IMR-90 (cell line): Measurements from ENCODE around the gene SRR. TPM values are rescaled to one million over a fixed set of nuclear protein-coding genes. Genes with fewer than 3 reads are reported as not detected.

ENCODE experiments used
- ATAC-seq: fragments of 200-7000 bp; cut with Tn5 transposase; 2 replicates; pipeline ENCODE4 v1.9.1; 2020; ENCODE audit warnings: low read depth, mild to moderate bottlenecking, moderate library complexity
- BruUV-seq: library from RNA; stranded (reverse); fragments of 400-500 nt; replicated peaks from 2 replicates; lab custom pipeline; 2021; lab: Mats Ljungman, UMichigan
- CTCF ChIA-PET: fragments of 300-600 bp; formaldehyde crosslinking; extraction: SDS; loops from one replicate; lab custom pipeline; 2021; ENCODE audit warnings: antibody characterized with exemption; lab: Yijun Ruan, JAX
- POLR2A ChIA-PET: fragments of 300-600 bp; sonication (Branson Sonifier 250); formaldehyde crosslinking; loops from one replicate; lab custom pipeline; 2022; ENCODE audit warnings: antibody characterized with exemption; ENCODE audit not compliant: unreplicated experiment; lab: Charles Lee
- DNase-seq: peaks from one replicate; pipeline ENCODE4 v3.0.0; 2013
- H2AFZ ChIP-seq: replicated peaks from 2 replicates; pipeline ENCODE3; 2013; ENCODE audit warnings: low read length, mild to moderate bottlenecking; ENCODE audit not compliant: poor library complexity
- H2AK5ac ChIP-seq: 2 replicates; pipeline ENCODE4 v1.6.1; 2013; ENCODE audit warnings: low read depth, low read length, inconsistent platforms
- H2AK9ac ChIP-seq: replicated peaks from 2 replicates; pipeline ENCODE3; 2013; ENCODE audit warnings: mild to moderate bottlenecking, low read depth, low read length, moderate library complexity; ENCODE audit not compliant: poor library complexity
- H2BK120ac ChIP-seq: 2 replicates; pipeline ENCODE4 v1.6.1; 2013; ENCODE audit warnings: low read depth, low read length, inconsistent platforms
- H2BK15ac ChIP-seq: 3 replicates; pipeline ENCODE4 v1.6.1; 2013; ENCODE audit warnings: low read depth, low read length, inconsistent platforms
- H2BK20ac ChIP-seq: 2 replicates; pipeline ENCODE4 v1.6.1; 2013; ENCODE audit warnings: low read depth, mild to moderate bottlenecking, inconsistent platforms, low read length, moderate library complexity
- H2BK5ac ChIP-seq: 2 replicates; pipeline ENCODE4 v1.6.1; 2013; ENCODE audit warnings: mild to moderate bottlenecking, low read depth, low read length, inconsistent platforms; ENCODE audit not compliant: poor library complexity, severe bottlenecking
- H3K14ac ChIP-seq: replicated peaks from 2 replicates; pipeline ENCODE4 v1.6.1; 2013; ENCODE audit warnings: low read depth, low read length, inconsistent platforms
- H3K18ac ChIP-seq: 2 replicates; pipeline ENCODE4 v1.6.1; 2013; ENCODE audit warnings: low read depth, low read length, control low read depth
- H3K23ac ChIP-seq: 2 replicates; pipeline ENCODE4 v1.6.1; 2013; ENCODE audit warnings: low read depth, low read length, inconsistent platforms
- H3K27ac ChIP-seq: 2 replicates; pipeline ENCODE4 v1.5.1; 2013; ENCODE audit warnings: mild to moderate bottlenecking, control low read depth, low read length; ENCODE audit not compliant: insufficient read depth
- H3K27me3 ChIP-seq: 2 replicates; pipeline ENCODE4 v1.6.1; 2013; ENCODE audit warnings: low read length; ENCODE audit not compliant: control insufficient read depth, insufficient read depth
- H3K36me3 ChIP-seq: 2 replicates; pipeline ENCODE4 v1.6.1; 2013; ENCODE audit warnings: low read length, mixed read lengths; ENCODE audit not compliant: control insufficient read depth, insufficient read depth
- H3K4ac ChIP-seq: 2 replicates; pipeline ENCODE4 v1.6.1; 2013; ENCODE audit warnings: low read depth, low read length, inconsistent platforms
- H3K4me1 ChIP-seq: 2 replicates; pipeline ENCODE4 v1.6.1; 2013; ENCODE audit warnings: low read length, mixed read lengths; ENCODE audit not compliant: control insufficient read depth, insufficient read depth
- H3K4me2 ChIP-seq: 2 replicates; pipeline ENCODE4 v1.6.1; 2013; ENCODE audit warnings: low read depth, mild to moderate bottlenecking, control low read depth, low read length, moderate library complexity
- H3K4me3 ChIP-seq: 2 replicates; pipeline ENCODE4 v1.5.1; 2013; ENCODE audit warnings: low read depth, mild to moderate bottlenecking, control low read depth, low read length, moderate library complexity; ENCODE audit not compliant: insufficient read depth
- H3K56ac ChIP-seq: 2 replicates; pipeline ENCODE4 v1.6.1; 2013; ENCODE audit warnings: low read length, inconsistent platforms; ENCODE audit not compliant: insufficient read depth; ENCODE audit errors: extremely low read depth
- H3K79me1 ChIP-seq, 2 experiments: 2 replicates each; pipeline ENCODE4 v1.6.1; 2013; ENCODE audit warnings: low read length in 2 of 2, inconsistent platforms in 1 of 2, low read depth in 1 of 2
- H3K9ac ChIP-seq: 2 replicates; pipeline ENCODE4 v1.6.1; 2013; ENCODE audit warnings: low read depth, low read length, control low read depth
- H3K9me1 ChIP-seq: 2 replicates; pipeline ENCODE4 v1.6.1; 2013; ENCODE audit warnings: low read length, inconsistent platforms; ENCODE audit not compliant: insufficient read depth
- H3K9me3 ChIP-seq: 2 replicates; pipeline ENCODE4 v1.6.1; 2013; ENCODE audit warnings: low read length; ENCODE audit not compliant: control insufficient read depth, insufficient read depth
- H4K20me1 ChIP-seq: 2 replicates; pipeline ENCODE4 v1.6.1; 2013; ENCODE audit warnings: low read length, inconsistent platforms; ENCODE audit not compliant: insufficient read depth
- H4K5ac ChIP-seq: 2 replicates; pipeline ENCODE4 v1.6.1; 2013; ENCODE audit warnings: mild to moderate bottlenecking, low read depth, low read length, control low read depth
- H4K8ac ChIP-seq, 2 experiments: 2 replicates each; pipeline ENCODE4 v1.6.1; 2013; ENCODE audit warnings: low read depth in 2 of 2, low read length in 2 of 2, control low read depth in 1 of 2, inconsistent platforms in 1 of 2
- H4K91ac ChIP-seq: 2 replicates; pipeline ENCODE4 v1.6.1; 2013; ENCODE audit warnings: low read depth, low read length, inconsistent platforms; ENCODE audit not compliant: insufficient read depth
- BHLHE40 ChIP-seq: fragments of 150-350 bp; IDR thresholded peaks from 2 replicates; pipeline ENCODE4 v1.6.1; 2016; ENCODE audit warnings: mild to moderate bottlenecking, low read depth, low read length
- CEBPB ChIP-seq: IDR thresholded peaks from 2 replicates; pipeline ENCODE4 v1.6.1; 2012; ENCODE audit warnings: low read depth, low read length, improper control_type of control experiment
- CHD1 ChIP-seq: IDR thresholded peaks from 2 replicates; pipeline ENCODE4 v1.6.1; 2012; ENCODE audit warnings: low read depth, low read length, improper control_type of control experiment
- CTCF ChIP-seq: conservative IDR thresholded peaks from 2 replicates; pipeline ENCODE4 v1.5.1; 2012; ENCODE audit warnings: mild to moderate bottlenecking, low read depth, low read length, improper control_type of control experiment
- ELK1 ChIP-seq: fragments of 150-350 bp; IDR thresholded peaks from 2 replicates; pipeline ENCODE4 v1.6.1; 2016; ENCODE audit warnings: low read depth, mild to moderate bottlenecking, low read length, moderate library complexity, borderline replicate concordance
- FOS ChIP-seq: fragments of 150-350 bp; IDR thresholded peaks from 2 replicates; pipeline ENCODE4 v1.6.1; 2016; ENCODE audit warnings: low read depth, low read length
- MAFK ChIP-seq: IDR thresholded peaks from 2 replicates; pipeline ENCODE4 v1.6.1; 2012; ENCODE audit warnings: low read depth, low read length, improper control_type of control experiment
- MAZ ChIP-seq: IDR thresholded peaks from 2 replicates; pipeline ENCODE4 v1.6.1; 2012; ENCODE audit warnings: low read depth, mild to moderate bottlenecking, low read length, improper control_type of control experiment, moderate library complexity, borderline replicate concordance
- MXI1 ChIP-seq: IDR thresholded peaks from 2 replicates; pipeline ENCODE4 v1.6.1; 2012; ENCODE audit warnings: low read depth, mild to moderate bottlenecking, low read length, moderate library complexity, borderline replicate concordance
- NFE2L2 ChIP-seq: fragments of 150-350 bp; IDR thresholded peaks from 2 replicates; pipeline ENCODE4 v1.6.1; 2016; ENCODE audit warnings: low read depth, mild to moderate bottlenecking, low read length
- POLR2A ChIP-seq: IDR thresholded peaks from 2 replicates; pipeline ENCODE4 v1.6.1; 2012; ENCODE audit warnings: mild to moderate bottlenecking, low read depth, low read length
- RAD21 ChIP-seq: IDR thresholded peaks from 2 replicates; pipeline ENCODE4 v1.6.1; 2012; ENCODE audit warnings: low read length, improper control_type of control experiment
- RCOR1 ChIP-seq: IDR thresholded peaks from 2 replicates; pipeline ENCODE4 v1.6.1; 2012; ENCODE audit warnings: mild to moderate bottlenecking, low read length, improper control_type of control experiment; ENCODE audit not compliant: insufficient replicate concordance
- RFX5 ChIP-seq: IDR thresholded peaks from 2 replicates; pipeline ENCODE4 v1.8.0; 2012; ENCODE audit warnings: low read depth, mild to moderate bottlenecking, low read length, moderate library complexity
- SMC3 ChIP-seq: fragments of 150-350 bp; IDR thresholded peaks from 2 replicates; pipeline ENCODE4 v1.6.1; 2016; ENCODE audit warnings: low read depth, mild to moderate bottlenecking, antibody characterized with exemption, low read length, moderate library complexity
- USF2 ChIP-seq: fragments of 150-350 bp; IDR thresholded peaks from 2 replicates; pipeline ENCODE4 v1.6.1; 2017; ENCODE audit warnings: mild to moderate bottlenecking, antibody characterized with exemption, low read length, low read depth
- WGBS, 2 experiments: methylation state at CpG; one replicate each; pipeline versions ENCODE4 v1.1.5 to v1.1.7; 2013; ENCODE audit warnings: missing lambda C conversion rate in 2 of 2; ENCODE audit not compliant: insufficient read length in 1 of 2; ENCODE audit errors: extremely low coverage in 2 of 2; 5-methylcytosine and 5-hydroxymethylcytosine counted together
- dilution Hi-C: fragments of 300-500 bp; cut with HindIII; formaldehyde crosslinking; loops from one replicate; pipeline ENCODE4 v1.14.3; 2018; ENCODE audit warnings: low sequenced_read_pairs; ENCODE audit not compliant: unreplicated experiment
- in situ Hi-C: fragments of 300-500 bp; cut with MboI; formaldehyde crosslinking; loops from 3 replicates; pipeline ENCODE4 v1.14.3; 2019; ENCODE audit warnings: low sequenced_read_pairs, inconsistent platforms, mixed read lengths
- intact Hi-C: fragments of 100-400 bp; cut with micrococcal nuclease; formaldehyde crosslinking; loops from 2 replicates; pipeline ENCODE4 v1.10.0; 2022
- polyA plus RNA-seq, 3 experiments: library from polyadenylated mRNA; depleted of rRNA; stranded (reverse); fragments of >200 nt; gene quantifications; 2 replicates each; pipeline ENCODE4 v1.2.3, GENCODE V29; 2012; ENCODE audit warnings: low replicate concordance in 1 of 3
- total RNA-seq: library from RNA; depleted of rRNA; stranded (reverse); fragments of >200 nt; gene quantifications from 2 replicates; pipeline ENCODE4 v1.2.3, GENCODE V29; 2012

SRR gene
- total and polyA plus RNA-seq, 2 of the 4 experiments (the other 2 are of a cell fraction): 14.5 to 52.7 TPM

GRCh38 chr17:2321399-2321798, 17.6 kb downstream of the SRR start:
- Histone ChIP-seq H3K4me3 (no peak overlapping the region), H4K20me1 (no peaks in the 10 kb centered on the region), H3K56ac (no peak overlapping the region), H2AK5ac (no peak overlapping the region), H2AK9ac (no peak overlapping the region), H3K14ac (no peak overlapping the region), H2AFZ (no peak overlapping the region), H3K9ac (no peak overlapping the region), H3K18ac (no peak overlapping the region), H3K23ac (no peak overlapping the region), H3K9me3 (no peaks in the 10 kb centered on the region), H3K36me3 (peaks cover 42% of the 10 kb centered on the region), H3K9me1 (no peaks in the 10 kb centered on the region), H4K5ac (no peak overlapping the region), H2BK20ac (no peak overlapping the region), H4K8ac (no peak overlapping the region), H4K91ac (no peak overlapping the region), H3K79me1 (peaks cover 4 to 11% of the 10 kb centered on the region in 2 experiments), H3K4me1 (no peaks in the 10 kb centered on the region), H2BK120ac (no peak overlapping the region), H2BK5ac (no peak overlapping the region), H3K27ac (no peak overlapping the region), H3K4ac (no peak overlapping the region), H3K27me3 (no peaks in the 10 kb centered on the region), H2BK15ac (no peak overlapping the region), H3K4me2 (no peak overlapping the region)
- CTCF ChIA-PET: no interaction called here
- dilution Hi-C loops (no loop called here), in situ Hi-C loops (no loop called here), intact Hi-C loops (no loop called here)
- no TSS peak for BruUV-seq
- ATAC-seq: no peak
- no peak for TF ChIP-seq SMC3
- no peak for TF ChIP-seq ELK1
- no peak for TF ChIP-seq MAFK
- no peak for TF ChIP-seq FOS
- TF ChIP-seq NFE2L2: no peak
- no peak for TF ChIP-seq RAD21
- TF ChIP-seq CTCF: no peak
- no peak for TF ChIP-seq MXI1
- no peak for TF ChIP-seq CHD1
- no peak for TF ChIP-seq USF2
- no peak for TF ChIP-seq CEBPB
- no peak for TF ChIP-seq POLR2A
- no peak for TF ChIP-seq BHLHE40
- TF ChIP-seq RFX5: no peak
- TF ChIP-seq RCOR1: no peak
- no peak for TF ChIP-seq MAZ
- POLR2A ChIA-PET: no interaction called here
- 80% methylated on average over 1 of the region's 1 CpG; no CpG with 5 or more reads in 1 of the 2 experiments for WGBS, 2 experiments
- no peak for DNase-seq
